CD4-positive, alpha-beta memory T cell (primary cell): ENCODE measurements around the gene TIMM13. TPM values are rescaled to one million over a fixed set of nuclear protein-coding genes. Genes with fewer than 3 reads are reported as not detected.

Experiments
- CTCF ChIA-PET: fragments of 350-600 bp; sonication (Branson Sonifier 250); formaldehyde crosslinking; loops from one replicate; lab custom pipeline; 2021; ENCODE audit warnings: inconsistent platforms; ENCODE audit not compliant: partially characterized antibody; lab: Charles Lee
- POLR2A ChIA-PET: fragments of 350-600 bp; sonication (Branson Sonifier 250); formaldehyde crosslinking; loops from one replicate; lab custom pipeline; 2021; ENCODE audit not compliant: partially characterized antibody; lab: Charles Lee
- DNase-seq, 5 donors: peaks; one replicate each; pipeline versions ENCODE4 v3.0.0 to v3.0.0-alpha.2; 2020 to 2022; ENCODE audit warnings: mixed read lengths in 1 of 5
- H3K27ac ChIP-seq: one replicate; pipeline ENCODE4 v1.7.0; 2013; ENCODE audit warnings: low read depth, low read length
- H3K27me3 ChIP-seq: 2 replicates; pipeline ENCODE4 v1.7.0; 2013; ENCODE audit warnings: mild to moderate bottlenecking, low read length, moderate library complexity; ENCODE audit not compliant: insufficient read depth
- H3K36me3 ChIP-seq: 2 replicates; pipeline ENCODE4 v1.7.0; 2013; ENCODE audit warnings: mild to moderate bottlenecking, low read length, moderate library complexity; ENCODE audit not compliant: insufficient read depth
- H3K4me1 ChIP-seq: 2 replicates; pipeline ENCODE4 v1.7.0; 2013; ENCODE audit warnings: mild to moderate bottlenecking, low read length, moderate library complexity; ENCODE audit not compliant: insufficient read depth
- H3K4me3 ChIP-seq, 2 donors: one replicate each; pipeline ENCODE4 v1.7.0; 2013; ENCODE audit warnings: low read length in 2 of 2, mild to moderate bottlenecking in 1 of 2
- H3K9me3 ChIP-seq, 2 donors: one replicate each; pipeline ENCODE4 v1.7.0; 2013; ENCODE audit warnings: low read length in 2 of 2, control low read depth in 1 of 2; ENCODE audit not compliant: control insufficient read depth in 1 of 2
- H3K27ac Mint-ChIP-seq, 7 donors: one replicate each; pipeline ENCODE4 v1.8.0; 2020 to 2021; ENCODE audit warnings: mixed read lengths in 7 of 7, mild to moderate bottlenecking in 6 of 7, inconsistent platforms in 3 of 7, moderate library complexity in 3 of 7
- H3K27me3 Mint-ChIP-seq, 2 donors: one replicate each; pipeline ENCODE4 v1.8.0; 2020 to 2021; ENCODE audit warnings: mixed read lengths in 2 of 2
- H3K36me3 Mint-ChIP-seq, 2 donors: one replicate each; pipeline ENCODE4 v1.8.0; 2020 to 2021; ENCODE audit warnings: mixed read lengths in 2 of 2, inconsistent platforms in 1 of 2, mild to moderate bottlenecking in 1 of 2
- H3K4me1 Mint-ChIP-seq, 4 donors: one replicate each; pipeline ENCODE4 v1.8.0; 2020 to 2021; ENCODE audit warnings: mixed read lengths in 4 of 4, mild to moderate bottlenecking in 1 of 4
- H3K4me3 Mint-ChIP-seq, 8 donors: one replicate each; pipeline ENCODE4 v1.8.0; 2020 to 2021; ENCODE audit warnings: mixed read lengths in 8 of 8, mild to moderate bottlenecking in 7 of 8, moderate library complexity in 6 of 8, inconsistent platforms in 3 of 8
- H3K9me3 Mint-ChIP-seq, 8 donors: one replicate each; pipeline ENCODE4 v1.8.0; 2020 to 2021; ENCODE audit warnings: mixed read lengths in 8 of 8, mild to moderate bottlenecking in 5 of 8, inconsistent platforms in 3 of 8, moderate library complexity in 1 of 8
- intact Hi-C: fragments of 100-400 bp; cut with micrococcal nuclease; formaldehyde crosslinking; loops from one replicate; pipeline ENCODE4 v1.15.1; 2023
- polyA plus RNA-seq, 2 donors: library from polyadenylated mRNA; unstranded; fragments of 300-500 nt; fragmentation: Illumina TruSeq; gene quantifications; one replicate each; pipeline ENCODE4 v1.2.3, GENCODE V29; 2021
- total RNA-seq, 2 experiments: library from RNA; stranded (reverse); gene quantifications; one replicate each; pipeline ENCODE4 v1.2.3, GENCODE V29; 2021

Gene TIMM13
- 10 to 100 TPM; 30.6 to 31.6 TPM for total RNA-seq
- polyA plus RNA-seq, result 10 to 100 TPM; 65.9 to 76.4 TPM

DNA sequence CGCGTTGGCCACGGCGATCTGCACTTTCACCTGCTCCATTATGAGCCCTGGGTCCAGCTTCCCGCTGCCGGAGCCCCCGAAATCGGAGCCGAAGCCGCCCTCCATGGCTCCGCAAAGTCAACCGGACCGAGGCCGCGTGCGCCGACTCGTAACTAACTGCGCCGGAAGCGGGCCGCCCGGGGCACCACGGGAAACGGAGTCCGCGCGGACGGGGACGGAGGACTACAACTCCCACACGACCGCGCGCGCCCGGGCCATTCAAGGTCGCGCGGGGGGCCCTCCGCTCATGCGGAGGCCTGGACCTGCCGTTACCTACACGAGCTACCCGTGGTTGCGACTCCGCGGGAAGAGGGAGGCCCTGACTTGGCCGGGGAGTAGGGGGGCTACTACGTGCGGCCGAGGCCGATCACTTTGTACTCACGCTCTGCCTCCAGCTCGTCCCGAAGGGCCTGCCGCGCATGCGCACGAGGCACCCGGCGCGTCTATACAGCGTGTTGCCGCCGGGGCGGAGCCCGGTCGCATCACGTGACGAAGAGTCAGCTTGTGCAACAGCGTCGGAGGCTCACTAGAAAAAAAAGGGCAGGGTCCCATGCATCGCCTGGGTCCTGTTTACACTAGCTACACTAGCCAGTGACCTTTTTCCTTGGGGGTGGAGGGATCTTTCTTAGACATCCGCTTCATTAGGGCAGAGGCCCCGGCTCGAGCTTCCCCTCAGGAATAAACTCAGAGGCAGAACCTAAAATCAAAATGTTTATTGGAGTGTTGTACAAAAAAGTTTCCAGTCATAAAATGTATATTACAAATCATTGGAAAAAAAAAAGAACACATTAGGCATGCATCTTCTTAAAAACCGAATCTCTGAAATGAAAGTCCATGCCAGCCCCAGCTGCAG lies at the start of gene TIMM13:
Gene TIMM13, minus strand, starts transcription at position 158 of the 892 bp plus-strand sequence. Its CDS starts 53 bp downstream, at position 105.
- Histone ChIP-seq H3K4me1 (peaks cover 21% of the 10 kb centered on the region), H3K36me3 (no peaks in the 10 kb centered on the region), H3K4me3 (peak within 1 kb of the TSS; percentile 61 to 79), H3K27me3 (no peaks in the 10 kb centered on the region), H3K9me3 (no peaks in the 10 kb centered on the region), H3K27ac (peak within 1 kb of the TSS; percentile 95)
- H3K36me3 Mint-ChIP-seq, result peaks cover 0 to 14% of the 10 kb centered on the region in 2 donors
- peaks cover 6 to 19% (median 12%) of the 10 kb centered on the region in 4 donors for H3K4me1 Mint-ChIP-seq
- intact Hi-C loops, result loop anchor here (1.0 kb wide), 3 partner anchors 30 to 191 kb away; partner anchors contain the start of genes LSM7, PLEKHJ1, SF3A2 and SPPL2B
- peak; percentile 96 to 99 (median 98) for DNase-seq
- H3K27me3 Mint-ChIP-seq, result no peaks in the 10 kb centered on the region
- POLR2A ChIA-PET, result interaction anchor here (0.6 to 2.7 kb wide), 26 partner anchors 12 to 631 kb away, joined by 3 to 30 read pairs (median 3); partner anchors contain the start of genes GADD45B, LMNB2, LSM7 and SPPL2B
- no peaks in the 10 kb centered on the region for H3K9me3 Mint-ChIP-seq
- CTCF ChIA-PET, result interaction anchor here (0.7 to 1.6 kb wide), 4 partner anchors 36 to 183 kb away, joined by 3 to 7 read pairs (median 4); no protein-coding TSS in a partner anchor
- peak within 1 kb of the TSS; percentile 93 to 99 (median 99) for H3K27ac Mint-ChIP-seq
- H3K4me3 Mint-ChIP-seq, result peak within 1 kb of the TSS; percentile 90 to 97 (median 94)

DNA sequence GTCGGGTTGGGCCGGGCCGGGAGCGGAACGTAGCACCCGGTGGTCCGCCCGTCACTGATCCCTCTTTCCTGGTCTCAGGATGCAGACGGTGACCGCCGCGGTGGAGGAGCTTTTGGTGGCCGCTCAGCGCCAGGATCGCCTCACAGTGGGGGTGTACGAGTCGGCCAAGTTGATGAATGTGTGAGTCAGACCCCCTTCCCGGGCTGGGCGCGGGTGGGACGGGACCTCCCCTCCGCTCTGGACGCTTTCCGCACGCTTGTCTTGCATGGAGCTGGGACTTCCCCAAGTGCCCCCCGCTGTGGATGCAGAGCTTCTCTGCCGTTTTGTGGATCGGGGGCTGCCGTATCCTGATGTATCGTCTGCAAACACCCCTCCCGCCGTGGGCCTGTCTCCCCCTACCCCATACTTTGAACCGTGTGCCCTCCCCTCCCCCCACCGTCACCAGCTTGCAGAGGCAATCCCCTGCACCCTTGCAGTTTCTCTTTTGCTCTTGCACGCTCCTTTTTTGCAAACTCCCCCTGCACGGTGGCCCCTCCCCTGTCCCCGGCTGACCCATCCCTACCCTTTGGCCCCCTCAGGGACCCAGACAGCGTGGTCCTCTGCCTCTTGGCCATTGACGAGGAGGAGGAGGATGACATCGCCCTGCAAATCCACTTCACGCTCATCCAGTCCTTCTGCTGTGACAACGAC lies 49.2 kb upstream of the TIMM13 start:
- peak; percentile 60 to 76 (median 63) for DNase-seq
- peak overlapping the region; percentile 95 to 99 (median 97) for H3K27ac Mint-ChIP-seq
- no peaks in the 10 kb centered on the region for H3K27me3 ChIP-seq
- H3K9me3 ChIP-seq, result no peaks in the 10 kb centered on the region
- ChIA-PET CTCF (interaction anchor here (0.9 to 6.8 kb wide), 19 partner anchors 10 to 160 kb away, joined by 3 to 123 read pairs (median 8); no protein-coding TSS in a partner anchor), POLR2A (interaction anchor here (0.6 to 6.8 kb wide), 59 partner anchors 8 to 584 kb away, joined by 3 to 271 read pairs (median 6); partner anchors contain the start of genes GNG7, LMNB2, PLEKHJ1 and SGTA)
- peaks cover 5 to 26% of the 10 kb centered on the region in 2 donors for H3K36me3 Mint-ChIP-seq
- H3K4me1 ChIP-seq, result peaks cover 25% of the 10 kb centered on the region
- H3K4me1 Mint-ChIP-seq, result peaks cover 6 to 36% (median 14%) of the 10 kb centered on the region in 4 donors
- peak overlapping the region; percentile 71 to 97 for H3K4me3 ChIP-seq
- no peaks in the 10 kb centered on the region for H3K36me3 ChIP-seq
- intact Hi-C loops, result loop anchor here (1.0 to 10.0 kb wide), 5 partner anchors 18 to 324 kb away; partner anchors contain the start of genes AP3D1, PLEKHJ1, SF3A2 and SGTA
- no peaks in the 10 kb centered on the region for H3K27me3 Mint-ChIP-seq
- peak overlapping the region; percentile 99 to 100 (median 100) for H3K4me3 Mint-ChIP-seq
- peak overlapping the region; percentile 76 for H3K27ac ChIP-seq
- peaks cover 0 to 16% (median 0%) of the 10 kb centered on the region in 8 donors for H3K9me3 Mint-ChIP-seq

GRCh38 chr19:2475702-2476450 lies 48.5 kb upstream of the TIMM13 start, which contains the start of gene GADD45B:
TSS of gene GADD45B (plus strand) at chr19:2476127. CDS start at chr19:2476359, 232 bp downstream.
- DNase-seq, result peak; percentile 96 to 98 (median 96)
- Histone ChIP-seq H3K9me3 (no peaks in the 10 kb centered on the region), H3K36me3 (no peaks in the 10 kb centered on the region), H3K27ac (peak within 1 kb of the TSS; percentile 76), H3K4me1 (peaks cover 25% of the 10 kb centered on the region), H3K27me3 (no peaks in the 10 kb centered on the region), H3K4me3 (peak within 1 kb of the TSS; percentile 71 to 97)
- H3K27ac Mint-ChIP-seq, result peak within 1 kb of the TSS; percentile 95 to 99 (median 97)
- H3K9me3 Mint-ChIP-seq, result peaks cover 0 to 16% (median 0%) of the 10 kb centered on the region in 8 donors
- H3K36me3 Mint-ChIP-seq, result peaks cover 5 to 26% of the 10 kb centered on the region in 2 donors
- ChIA-PET POLR2A (interaction anchor here (0.6 to 6.8 kb wide), 62 partner anchors 7 to 585 kb away, joined by 3 to 271 read pairs (median 6); partner anchors contain the start of genes AMH, GNG7, LMNB2 and PLEKHJ1), CTCF (interaction anchor here (0.9 to 6.8 kb wide), 18 partner anchors 19 to 161 kb away, joined by 3 to 123 read pairs (median 9); no protein-coding TSS in a partner anchor)
- no peaks in the 10 kb centered on the region for H3K27me3 Mint-ChIP-seq
- H3K4me3 Mint-ChIP-seq, result peak within 1 kb of the TSS; percentile 99 to 100 (median 100)
- intact Hi-C loops, result loop anchor here (1.0 to 10.0 kb wide), 6 partner anchors 19 to 324 kb away; partner anchors contain the start of genes AP3D1, LMNB2, PLEKHJ1 and SF3A2
- peaks cover 6 to 36% (median 14%) of the 10 kb centered on the region in 4 donors for H3K4me1 Mint-ChIP-seq

- no peaks in the 10 kb centered on the region for H3K27me3 ChIP-seq
- H3K9me3 ChIP-seq, result no peaks in the 10 kb centered on the region
- no peaks in the 10 kb centered on the region for H3K36me3 ChIP-seq
- DNase-seq, result peak; percentile 59 to 75 (median 63)
- Mint-ChIP-seq H3K36me3 (peaks cover 5 to 26% of the 10 kb centered on the region in 2 donors), H3K4me1 (peaks cover 6 to 36% (median 14%) of the 10 kb centered on the region in 4 donors), H3K27me3 (no peaks in the 10 kb centered on the region), H3K9me3 (peaks cover 0 to 16% (median 0%) of the 10 kb centered on the region in 8 donors), H3K27ac (peak overlapping the region; percentile 85 to 97 (median 94)), H3K4me3 (peak overlapping the region; percentile 81 to 90 (median 85))
- intact Hi-C loops, result loop anchor here (2.0 to 10.0 kb wide), 4 partner anchors 18 to 323 kb away; partner anchors contain the start of genes AP3D1, LMNB2, PLEKHJ1 and SF3A2
- CTCF ChIA-PET, result interaction anchor here (0.9 to 6.8 kb wide), 14 partner anchors 20 to 162 kb away, joined by 3 to 123 read pairs (median 16); no protein-coding TSS in a partner anchor
- H3K4me3 ChIP-seq, result peak overlapping the region; percentile 22 to 97
- POLR2A ChIA-PET, result interaction anchor here (0.6 to 6.8 kb wide), 47 partner anchors 9 to 561 kb away, joined by 3 to 271 read pairs (median 8); partner anchors contain the start of genes AMH, GNG7, LMNB2 and PLEKHJ1
- H3K4me1 ChIP-seq, result peaks cover 25% of the 10 kb centered on the region
- peak overlapping the region; percentile 76 for H3K27ac ChIP-seq
Measured at GRCh38 chr19:2475018-2475701, 47.8 kb upstream of the TIMM13 start.

- ChIA-PET CTCF (interaction anchor here (0.6 to 6.8 kb wide), 16 partner anchors 12 to 200 kb away, joined by 3 to 123 read pairs (median 5); no protein-coding TSS in a partner anchor), POLR2A (interaction anchor here (1.2 to 6.8 kb wide), 15 partner anchors 11 to 366 kb away, joined by 3 to 271 read pairs (median 93); partner anchors contain the start of gene ZNF555)
- no peaks in the 10 kb centered on the region for H3K27me3 ChIP-seq
- H3K36me3 ChIP-seq, result no peaks in the 10 kb centered on the region
- H3K4me3 ChIP-seq, result peak overlapping the region in 1 of 2 donors; percentile 97
- peak overlapping the region; percentile 68 to 97 (median 85) for H3K27ac Mint-ChIP-seq
- H3K4me3 Mint-ChIP-seq, result peak overlapping the region; percentile 75 to 89 (median 84)
- no peaks in the 10 kb centered on the region for H3K27me3 Mint-ChIP-seq
- H3K4me1 Mint-ChIP-seq, result peaks cover 6 to 36% (median 15%) of the 10 kb centered on the region in 4 donors
- peaks cover 20% of the 10 kb centered on the region for H3K4me1 ChIP-seq
- H3K9me3 Mint-ChIP-seq, result peaks cover 0 to 16% (median 0%) of the 10 kb centered on the region in 8 donors
- peak overlapping the region; percentile 76 for H3K27ac ChIP-seq
- peaks cover 5 to 26% of the 10 kb centered on the region in 2 donors for H3K36me3 Mint-ChIP-seq
- intact Hi-C loops, result loop anchor here (1.0 to 10.0 kb wide), 7 partner anchors 18 to 322 kb away; partner anchors contain the start of genes AP3D1, LMNB2, PLEKHJ1 and SF3A2
- peak; percentile 84 to 90 (median 84) for DNase-seq
- no peaks in the 10 kb centered on the region for H3K9me3 ChIP-seq
Measured at GRCh38 chr19:2474232-2475017, 47.0 kb upstream of the TIMM13 start.
